ENCODE results near the gene MROH7. TPM values are rescaled to one million over a fixed set of nuclear protein-coding genes. Genes with fewer than 3 reads are reported as not detected.

Gene MROH7
- total RNA-seq, 4 donors from 2014 or later, result 3.5 to 11.8 (median 5.4) TPM

DNA sequence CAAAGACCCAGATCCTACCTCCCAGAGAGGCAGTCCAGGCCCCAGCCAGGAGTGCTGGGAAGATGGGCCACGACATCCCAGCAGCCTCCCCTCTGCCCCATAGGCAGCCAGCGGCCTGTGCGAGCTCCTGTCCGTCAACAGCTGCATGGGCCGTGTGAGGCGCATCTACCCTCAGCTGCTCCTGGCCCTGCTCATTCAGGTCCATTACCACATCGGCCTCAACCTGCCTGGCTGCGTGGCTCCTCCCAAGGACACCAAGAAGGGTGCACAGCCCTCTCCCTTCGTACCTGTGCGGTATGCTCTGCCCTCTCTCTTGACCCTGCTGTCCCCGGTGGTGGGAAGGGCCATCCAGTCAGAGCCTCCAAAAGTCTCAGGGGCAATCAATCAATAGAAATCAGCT lies 44.6 kb downstream of the MROH7 start:
- TF ChIP-seq CTCF (IDR thresholded peaks at IDR 0.05) (no peak), POLR2A (IDR thresholded peaks at IDR 0.05) (no peak)
- H3K27me3 ChIP-seq, result no peaks in the 10 kb centered on the region
- no peaks in the 10 kb centered on the region for H3K9me3 ChIP-seq
- intact Hi-C loops (cut with DNase I; ENCODE audit: low total_unique reads), result no loop called here
- H3K36me3 ChIP-seq, result no peaks in the 10 kb centered on the region
- no peak overlapping the region for H3K4me3 ChIP-seq
- DNase-seq, result no peak
- H3K27ac ChIP-seq, result no peak overlapping the region
- no peaks in the 10 kb centered on the region for H3K4me1 ChIP-seq

GRCh38 chr1:54694771-54695170 lies 53.2 kb downstream of the MROH7 start:
- Histone ChIP-seq H3K27me3 (no peaks in the 10 kb centered on the region), H3K27ac (no peak overlapping the region), H3K4me1 (no peaks in the 10 kb centered on the region), H3K4me3 (no peak overlapping the region), H3K9me3 (no peaks in the 10 kb centered on the region), H3K36me3 (no peaks in the 10 kb centered on the region)
- intact Hi-C loops (cut with DNase I; ENCODE audit: low total_unique reads), result no loop called here
- TF ChIP-seq POLR2A (IDR thresholded peaks at IDR 0.05) (no peak), CTCF (IDR thresholded peaks at IDR 0.05) (no peak)
- DNase-seq, result no peak

DNA sequence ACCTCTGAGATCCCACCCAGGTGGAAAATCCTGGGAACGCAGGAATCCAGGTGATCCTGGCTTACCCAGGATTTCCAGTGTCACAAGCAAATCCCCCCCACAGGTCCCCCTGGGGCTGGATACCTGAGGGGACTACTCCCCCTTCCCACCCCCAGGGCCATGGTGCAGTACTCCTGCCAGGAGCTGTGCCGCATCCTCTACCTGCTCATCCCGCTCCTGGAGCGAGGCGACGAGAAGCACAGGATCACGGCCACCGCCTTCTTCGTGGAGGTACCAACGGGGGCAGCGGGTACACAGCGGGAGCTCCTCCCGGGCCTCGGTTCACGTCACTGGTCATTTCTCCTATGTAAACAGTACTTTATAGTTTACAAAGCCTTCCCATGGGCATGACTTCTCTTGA lies 53.6 kb downstream of the MROH7 start:
- H3K27ac ChIP-seq, result no peak overlapping the region

DNA sequence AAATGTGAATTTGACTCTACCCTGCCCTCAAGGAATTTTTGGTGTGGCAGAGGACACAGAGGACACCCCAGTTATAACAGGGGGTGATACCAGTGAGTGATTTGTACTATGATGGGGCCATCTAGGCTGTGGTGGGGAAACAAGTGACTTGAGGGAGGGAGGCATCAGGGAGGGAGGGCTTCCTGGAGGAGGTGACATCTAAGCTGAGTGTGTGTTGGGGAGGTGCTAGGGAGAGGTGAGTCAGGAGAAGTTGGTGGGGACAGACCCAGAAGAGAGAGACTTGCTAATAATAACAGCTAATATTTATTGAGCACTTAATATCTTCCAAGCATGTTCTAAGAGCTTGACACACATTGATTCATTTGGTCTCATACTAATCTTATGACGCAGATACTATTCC lies 54.2 kb downstream of the MROH7 start:
- Histone ChIP-seq H3K4me1 (no peaks in the 10 kb centered on the region), H3K9me3 (no peaks in the 10 kb centered on the region), H3K27ac (no peak overlapping the region), H3K27me3 (no peaks in the 10 kb centered on the region), H3K36me3 (no peaks in the 10 kb centered on the region), H3K4me3 (no peak overlapping the region)
- intact Hi-C loops (cut with DNase I; ENCODE audit: low total_unique reads), result no loop called here
- TF ChIP-seq POLR2A (IDR thresholded peaks at IDR 0.05) (no peak), CTCF (IDR thresholded peaks at IDR 0.05) (no peak)
- no peak for DNase-seq

More for the DNA sequence above, 53.6 kb downstream of the MROH7 start:
- H3K4me1 ChIP-seq, result no peaks in the 10 kb centered on the region
- H3K4me3 ChIP-seq, result no peak overlapping the region
- H3K36me3 ChIP-seq, result no peaks in the 10 kb centered on the region
- H3K27me3 ChIP-seq, result no peaks in the 10 kb centered on the region
- no peak for DNase-seq
- TF ChIP-seq CTCF (IDR thresholded peaks at IDR 0.05) (no peak), POLR2A (IDR thresholded peaks at IDR 0.05) (no peak)
- no peaks in the 10 kb centered on the region for H3K9me3 ChIP-seq
- intact Hi-C loops (cut with DNase I; ENCODE audit: low total_unique reads), result no loop called here

- no peak overlapping the region for H3K27ac ChIP-seq
- no peak overlapping the region for H3K4me3 ChIP-seq
- H3K4me1 ChIP-seq, result no peaks in the 10 kb centered on the region
- no peak for DNase-seq
- H3K36me3 ChIP-seq, result no peaks in the 10 kb centered on the region
- H3K27me3 ChIP-seq, result no peaks in the 10 kb centered on the region
- TF ChIP-seq CTCF (IDR thresholded peaks at IDR 0.05) (no peak), POLR2A (IDR thresholded peaks at IDR 0.05) (no peak)
- intact Hi-C loops (cut with DNase I; ENCODE audit: low total_unique reads), result no loop called here
- no peaks in the 10 kb centered on the region for H3K9me3 ChIP-seq
Observed at GRCh38 chr1:54696262-54696661, 54.7 kb downstream of the MROH7 start.
